ENCODE results near the gene ANKRD36C.
"Not testable (repeated sequence)": the region's sequence is repeated elsewhere in the genome, so short reads cannot be mapped to it uniquely, and the experiment has no call there.

The ANKRD36C gene

GRCh38 chr2:95991351-95992094, at the start of gene ANKRD36C:
Gene ANKRD36C (minus strand): TSS chr2:95991824. CDS start chr2:95991708, 116 bp downstream.
- in situ Hi-C loops (cut with MboI; ENCODE audit: low sequenced_read_pairs) = not testable (repeated sequence)

- in situ Hi-C loops (cut with MboI; ENCODE audit: low sequenced_read_pairs) = not testable (repeated sequence)
Observed at GRCh38 chr2:96035554-96035953, 43.9 kb upstream of the ANKRD36C start.

GRCh38 chr2:96034792-96035191, 43.2 kb upstream of the ANKRD36C start, which contains the start of gene GPAT2:
Gene GPAT2 (minus strand): TSS chr2:96034916. CDS start chr2:96032359, 2,557 bp downstream.
- in situ Hi-C loops (cut with MboI; ENCODE audit: low sequenced_read_pairs) = not testable (repeated sequence)

GRCh38 chr2:96033997-96034396, 42.4 kb upstream of the ANKRD36C start:
- in situ Hi-C loops (cut with MboI; ENCODE audit: low sequenced_read_pairs) = not testable (repeated sequence)

- in situ Hi-C loops (cut with MboI; ENCODE audit: low sequenced_read_pairs) = not testable (repeated sequence)
Observed at GRCh38 chr2:96027725-96028325, 36.2 kb upstream of the ANKRD36C start.

- in situ Hi-C loops (cut with MboI; ENCODE audit: low sequenced_read_pairs) = not testable (repeated sequence)
Observed at GRCh38 chr2:96025755-96026154, 34.1 kb upstream of the ANKRD36C start.

GRCh38 chr2:96025194-96025492, 33.5 kb upstream of the ANKRD36C start:
- in situ Hi-C loops (cut with MboI; ENCODE audit: low sequenced_read_pairs) = no loop called here

GRCh38 chr2:96024336-96025193, 32.9 kb upstream of the ANKRD36C start:
- in situ Hi-C loops (cut with MboI; ENCODE audit: low sequenced_read_pairs) = loop anchor here (25.0 kb wide), 4 partner anchors 88 to 513 kb away; partner anchors contain the start of genes ADRA2B, ARID5A, CIAO1 and TMEM127

- in situ Hi-C loops (cut with MboI; ENCODE audit: low sequenced_read_pairs) = loop anchor here (25.0 kb wide), 4 partner anchors 89 to 514 kb away; partner anchors contain the start of genes ADRA2B, ARID5A, CIAO1 and TMEM127
Observed at GRCh38 chr2:96023701-96024100, 32.1 kb upstream of the ANKRD36C start.

GRCh38 chr2:96022701-96023447, 31.2 kb upstream of the ANKRD36C start:
- in situ Hi-C loops (cut with MboI; ENCODE audit: low sequenced_read_pairs) = loop anchor here (25.0 kb wide), 4 partner anchors 89 to 514 kb away; partner anchors contain the start of genes ADRA2B, ARID5A, CIAO1 and TMEM127

- in situ Hi-C loops (cut with MboI; ENCODE audit: low sequenced_read_pairs) = loop anchor here (25.0 kb wide), 4 partner anchors 90 to 515 kb away; partner anchors contain the start of genes ADRA2B, ARID5A, CIAO1 and TMEM127
Observed at GRCh38 chr2:96022126-96022525, 30.5 kb upstream of the ANKRD36C start.

GRCh38 chr2:96021142-96021541, 29.5 kb upstream of the ANKRD36C start:
- in situ Hi-C loops (cut with MboI; ENCODE audit: low sequenced_read_pairs) = loop anchor here (25.0 kb wide), 4 partner anchors 91 to 516 kb away; partner anchors contain the start of genes ADRA2B, ARID5A, CIAO1 and TMEM127

GRCh38 chr2:96019909-96020590, 28.4 kb upstream of the ANKRD36C start:
- in situ Hi-C loops (cut with MboI; ENCODE audit: low sequenced_read_pairs) = loop anchor here (25.0 kb wide), 4 partner anchors 92 to 517 kb away; partner anchors contain the start of genes ADRA2B, ARID5A, CIAO1 and TMEM127

GRCh38 chr2:96016321-96016720, 24.7 kb upstream of the ANKRD36C start:
- in situ Hi-C loops (cut with MboI; ENCODE audit: low sequenced_read_pairs) = loop anchor here (25.0 kb wide), 4 partner anchors 96 to 521 kb away; partner anchors contain the start of genes ADRA2B, ARID5A, CIAO1 and TMEM127

GRCh38 chr2:96012792-96013264, 21.2 kb upstream of the ANKRD36C start:
- in situ Hi-C loops (cut with MboI; ENCODE audit: low sequenced_read_pairs) = loop anchor here (25.0 kb wide), 4 partner anchors 99 to 524 kb away; partner anchors contain the start of genes ADRA2B, ARID5A, CIAO1 and TMEM127

- in situ Hi-C loops (cut with MboI; ENCODE audit: low sequenced_read_pairs) = loop anchor here (25.0 kb wide), 4 partner anchors 100 to 525 kb away; partner anchors contain the start of genes ADRA2B, ARID5A, CIAO1 and TMEM127
Observed at GRCh38 chr2:96012086-96012791, 20.6 kb upstream of the ANKRD36C start.

- in situ Hi-C loops (cut with MboI; ENCODE audit: low sequenced_read_pairs) = loop anchor here (25.0 kb wide), 4 partner anchors 101 to 526 kb away; partner anchors contain the start of genes ADRA2B, ARID5A, CIAO1 and TMEM127
Observed at GRCh38 chr2:96011129-96011455, 19.5 kb upstream of the ANKRD36C start.

Data from HL-60/S4 treated with phorbol 12-myristate 13-acetate at 8.2 ng/mL for 4 days and 3 days (cell line).